ENCODE data around the gene UXS1.

Gene UXS1

GRCh38 chr2:106192752-106193689 lies 1.1 kb downstream of the UXS1 start:
- no peak for TF ChIP-seq EZH2phosphoT487 (IDR thresholded peaks at IDR 0.05; ENCODE audit: borderline replicate concordance)
- TF ChIP-seq CTCF (conservative IDR thresholded peaks at IDR 0.05; ENCODE audit: low read length): no peak
- Histone ChIP-seq H3F3A (ENCODE audit: low read depth) (no peaks in the 10 kb centered on the region), H3K4me1 (ENCODE audit: insufficient read depth, low read length, poor library complexity, severe bottlenecking) (peaks cover 56% of the 10 kb centered on the region), H2AFZ (ENCODE audit: low read length) (peak overlapping the region; percentile 66; the same call in 1 of the 2 replicates), H3K36me3 (ENCODE audit: insufficient read depth, low read length) (no peaks in the 10 kb centered on the region), H3K79me2 (ENCODE audit: insufficient read depth, low read length) (peaks cover 56% of the 10 kb centered on the region), H3K4me3 (ENCODE audit: low read length, poor library complexity, severe bottlenecking) (peak overlapping the region; percentile 87), H3K9ac (ENCODE audit: low read depth, low read length, poor library complexity, severe bottlenecking) (peak overlapping the region; percentile 78), H3K4me2 (ENCODE audit: low read depth, low read length, poor library complexity, severe bottlenecking) (peak overlapping the region; percentile 93), H4K20me1 (ENCODE audit: insufficient read depth, low read length, poor library complexity, severe bottlenecking) (peaks cover 40% of the 10 kb centered on the region), H3K9me3 (ENCODE audit: insufficient read depth, low read depth, low read length) (no peaks in the 10 kb centered on the region), H3K9me2 (replicated peaks; ENCODE audit: low read depth, low read length) (no peaks in the 10 kb centered on the region), H3K27me3 (ENCODE audit: insufficient read depth, low read length, poor library complexity, severe bottlenecking) (no peaks in the 10 kb centered on the region)

GRCh38 chr2:106191511-106192016 lies 2.5 kb downstream of the UXS1 start:
- TF ChIP-seq EZH2phosphoT487 (IDR thresholded peaks at IDR 0.05; ENCODE audit: borderline replicate concordance) (no peak), CTCF (conservative IDR thresholded peaks at IDR 0.05; ENCODE audit: low read length) (no peak)
- Histone ChIP-seq H3K4me3 (ENCODE audit: low read length, poor library complexity, severe bottlenecking) (peak overlapping the region; percentile 58), H3K4me2 (ENCODE audit: low read depth, low read length, poor library complexity, severe bottlenecking) (peak overlapping the region; percentile 93), H3K9me3 (ENCODE audit: insufficient read depth, low read depth, low read length) (no peaks in the 10 kb centered on the region), H3K79me2 (ENCODE audit: insufficient read depth, low read length) (peaks cover 67% of the 10 kb centered on the region), H2AFZ (ENCODE audit: low read length) (no peak overlapping the region), H3K4me1 (ENCODE audit: insufficient read depth, low read length, poor library complexity, severe bottlenecking) (peaks cover 65% of the 10 kb centered on the region), H3K9ac (ENCODE audit: low read depth, low read length, poor library complexity, severe bottlenecking) (peak overlapping the region; percentile 40), H3F3A (ENCODE audit: low read depth) (no peaks in the 10 kb centered on the region), H3K27me3 (ENCODE audit: insufficient read depth, low read length, poor library complexity, severe bottlenecking) (no peaks in the 10 kb centered on the region), H3K36me3 (ENCODE audit: insufficient read depth, low read length) (no peaks in the 10 kb centered on the region), H4K20me1 (ENCODE audit: insufficient read depth, low read length, poor library complexity, severe bottlenecking) (peaks cover 43% of the 10 kb centered on the region), H3K9me2 (replicated peaks; ENCODE audit: low read depth, low read length) (no peaks in the 10 kb centered on the region)

GRCh38 chr2:106189764-106190468 lies 4.2 kb downstream of the UXS1 start:
- Histone ChIP-seq H2AFZ (ENCODE audit: low read length) (no peak overlapping the region), H3K79me2 (ENCODE audit: insufficient read depth, low read length) (peaks cover 84% of the 10 kb centered on the region), H3F3A (ENCODE audit: low read depth) (no peaks in the 10 kb centered on the region), H4K20me1 (ENCODE audit: insufficient read depth, low read length, poor library complexity, severe bottlenecking) (peaks cover 50% of the 10 kb centered on the region), H3K36me3 (ENCODE audit: insufficient read depth, low read length) (no peaks in the 10 kb centered on the region), H3K4me1 (ENCODE audit: insufficient read depth, low read length, poor library complexity, severe bottlenecking) (peaks cover 66% of the 10 kb centered on the region), H3K9me2 (replicated peaks; ENCODE audit: low read depth, low read length) (no peaks in the 10 kb centered on the region), H3K4me2 (ENCODE audit: low read depth, low read length, poor library complexity, severe bottlenecking) (peak overlapping the region; percentile 93), H3K27me3 (ENCODE audit: insufficient read depth, low read length, poor library complexity, severe bottlenecking) (no peaks in the 10 kb centered on the region), H3K9me3 (ENCODE audit: insufficient read depth, low read depth, low read length) (no peaks in the 10 kb centered on the region), H3K4me3 (ENCODE audit: low read length, poor library complexity, severe bottlenecking) (peak overlapping the region; percentile 46), H3K9ac (ENCODE audit: low read depth, low read length, poor library complexity, severe bottlenecking) (no peak overlapping the region)
- no peak for TF ChIP-seq EZH2phosphoT487 (IDR thresholded peaks at IDR 0.05; ENCODE audit: borderline replicate concordance)
- no peak for TF ChIP-seq CTCF (conservative IDR thresholded peaks at IDR 0.05; ENCODE audit: low read length)

Measured in Loucy (cell line).